GM19193 (cell line): ENCODE measurements around the gene MAGEC3.

ENCODE experiments used
- POLR2A ChIP-seq: IDR thresholded peaks from 4 replicates; pipeline ENCODE4 v1.6.1; 2011; ENCODE audit not compliant: insufficient read depth, insufficient read length; ENCODE audit errors: extremely low read depth

Gene MAGEC3

GRCh38 chrX:141924293-141924692, 86.2 kb downstream of the MAGEC3 start:
- no peak for TF ChIP-seq POLR2A

GRCh38 chrX:141928432-141928831, 90.3 kb downstream of the MAGEC3 start:
- TF ChIP-seq POLR2A = no peak

- no peak for TF ChIP-seq POLR2A
These were observed 96.0 kb downstream of the MAGEC3 start for GRCh38 chrX:141934059-141934641.

- TF ChIP-seq POLR2A = no peak
These were observed 97.5 kb downstream of the MAGEC3 start for GRCh38 chrX:141935645-141936044.

- TF ChIP-seq POLR2A = no peak
These were observed 98.0 kb downstream of the MAGEC3 start for GRCh38 chrX:141936080-141936479.

DNA sequence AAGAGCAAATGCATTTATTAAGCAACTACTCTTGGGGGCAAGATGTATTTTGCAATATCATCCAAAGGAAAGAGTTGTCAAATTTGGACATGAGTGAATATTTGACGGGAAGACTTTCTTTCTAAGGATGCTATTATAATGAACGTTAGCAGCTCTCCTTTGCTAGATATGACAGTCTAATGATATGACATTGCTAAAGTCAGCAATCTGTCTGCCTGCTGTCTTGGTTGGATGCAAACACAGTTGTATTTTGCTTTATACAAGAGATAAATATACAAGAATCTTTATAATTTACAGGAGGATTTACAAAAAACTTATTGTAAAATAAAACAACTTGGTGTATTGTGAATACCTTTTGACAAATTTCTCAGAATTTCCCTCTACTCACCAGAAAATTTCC, 103.1 kb downstream of the MAGEC3 start:
- TF ChIP-seq POLR2A = no peak

DNA sequence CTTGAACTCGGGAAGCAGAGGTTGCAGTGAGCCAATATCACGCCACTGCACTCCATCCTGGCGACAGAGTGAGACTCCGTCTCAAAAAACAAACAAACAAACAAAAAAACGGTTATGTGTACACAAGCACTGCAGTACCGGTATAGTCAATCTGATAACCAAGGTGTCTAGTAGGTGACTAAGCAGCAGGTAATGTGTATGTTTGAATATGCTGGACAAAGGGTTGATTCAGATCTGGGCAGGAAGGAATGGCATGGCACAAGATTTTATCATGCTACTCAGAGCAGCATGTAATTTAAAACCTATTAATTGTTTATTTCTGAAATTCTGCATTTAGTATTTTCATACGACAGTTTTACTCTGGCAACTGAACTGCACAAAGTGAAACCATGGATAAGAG, 107.3 kb downstream of the MAGEC3 start:
- no peak for TF ChIP-seq POLR2A

- TF ChIP-seq POLR2A = no peak
These were observed 109.2 kb downstream of the MAGEC3 start for GRCh38 chrX:141947350-141947749.
